Measurements from ENCODE around the gene DDX27. TPM values are rescaled to one million over a fixed set of nuclear protein-coding genes. Genes with fewer than 3 reads are reported as not detected.

DDX27 gene
- total RNA-seq, 1 donor from 2014 or later, result 14.6 TPM

DNA sequence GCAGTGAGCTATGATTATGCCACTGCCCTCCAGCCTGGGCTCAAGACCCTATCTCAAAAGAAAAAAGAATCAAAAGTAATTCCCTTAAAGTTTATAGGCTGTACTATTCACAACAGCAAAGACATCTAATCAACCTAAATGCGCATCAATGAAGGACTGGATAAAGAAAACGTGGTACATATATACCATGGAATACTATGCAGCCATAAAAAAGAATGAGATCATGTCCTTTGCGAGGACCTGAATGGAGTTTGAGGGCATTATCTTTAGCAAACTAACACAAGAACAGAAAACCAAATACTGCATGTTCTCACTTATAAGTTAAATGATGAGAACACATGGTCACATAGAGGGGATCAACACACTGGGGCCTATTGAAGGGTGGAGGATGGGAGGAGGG lies 42.0 kb downstream of the DDX27 start:
- TF ChIP-seq, protein P1, sequence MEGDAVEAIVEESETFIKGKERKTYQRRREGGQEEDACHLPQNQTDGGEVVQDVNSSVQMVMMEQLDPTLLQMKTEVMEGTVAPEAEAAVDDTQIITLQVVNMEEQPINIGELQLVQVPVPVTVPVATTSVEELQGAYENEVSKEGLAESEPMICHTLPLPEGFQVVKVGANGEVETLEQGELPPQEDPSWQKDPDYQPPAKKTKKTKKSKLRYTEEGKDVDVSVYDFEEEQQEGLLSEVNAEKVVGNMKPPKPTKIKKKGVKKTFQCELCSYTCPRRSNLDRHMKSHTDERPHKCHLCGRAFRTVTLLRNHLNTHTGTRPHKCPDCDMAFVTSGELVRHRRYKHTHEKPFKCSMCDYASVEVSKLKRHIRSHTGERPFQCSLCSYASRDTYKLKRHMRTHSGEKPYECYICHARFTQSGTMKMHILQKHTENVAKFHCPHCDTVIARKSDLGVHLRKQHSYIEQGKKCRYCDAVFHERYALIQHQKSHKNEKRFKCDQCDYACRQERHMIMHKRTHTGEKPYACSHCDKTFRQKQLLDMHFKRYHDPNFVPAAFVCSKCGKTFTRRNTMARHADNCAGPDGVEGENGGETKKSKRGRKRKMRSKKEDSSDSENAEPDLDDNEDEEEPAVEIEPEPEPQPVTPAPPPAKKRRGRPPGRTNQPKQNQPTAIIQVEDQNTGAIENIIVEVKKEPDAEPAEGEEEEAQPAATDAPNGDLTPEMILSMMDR (IDR thresholded peaks at IDR 0.05; ENCODE audit: borderline replicate concordance), result no peak
- no peaks in the 10 kb centered on the region for H3K27me3 ChIP-seq (ENCODE audit: low read depth)
- H3K36me3 ChIP-seq, result peaks cover 100% of the 10 kb centered on the region
- DNase-seq, result no peak
- no peak overlapping the region for H3K4me3 ChIP-seq
- intact Hi-C loops (cut with micrococcal nuclease), result no loop called here
- no peaks in the 10 kb centered on the region for H3K9me3 ChIP-seq (replicated peaks)
- H3K27ac ChIP-seq (replicated peaks), result no peak overlapping the region
- peaks cover 9% of the 10 kb centered on the region for H3K4me1 ChIP-seq

DNA sequence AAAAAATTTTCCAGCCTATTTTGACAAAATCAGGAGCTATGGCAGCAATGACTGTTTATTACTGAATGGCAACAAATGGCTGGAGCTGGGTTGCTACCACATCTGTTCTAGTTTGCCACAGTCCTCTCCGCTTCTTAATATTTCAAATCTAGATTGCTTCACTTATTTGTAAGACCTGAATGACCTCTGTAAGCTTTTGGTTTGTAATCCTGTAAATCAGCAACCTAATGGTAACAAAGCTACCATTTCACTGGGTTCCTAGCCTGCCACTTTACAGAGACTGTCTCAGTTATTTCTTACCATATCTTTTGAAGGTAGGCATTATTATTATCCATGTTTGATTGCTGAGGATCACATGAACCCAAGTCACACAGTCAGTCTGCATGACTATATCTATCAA lies 43.2 kb downstream of the DDX27 start:
- H3K27me3 ChIP-seq (ENCODE audit: low read depth), result no peaks in the 10 kb centered on the region
- H3K9me3 ChIP-seq (replicated peaks), result no peaks in the 10 kb centered on the region
- no peak overlapping the region for H3K27ac ChIP-seq (replicated peaks)
- intact Hi-C loops (cut with micrococcal nuclease), result no loop called here
- H3K36me3 ChIP-seq, result peaks cover 90% of the 10 kb centered on the region
- DNase-seq, result no peak
- peaks cover 22% of the 10 kb centered on the region for H3K4me1 ChIP-seq
- TF ChIP-seq, protein P1 (IDR thresholded peaks at IDR 0.05; ENCODE audit: borderline replicate concordance), result no peak
- H3K4me3 ChIP-seq, result no peak overlapping the region

DNA sequence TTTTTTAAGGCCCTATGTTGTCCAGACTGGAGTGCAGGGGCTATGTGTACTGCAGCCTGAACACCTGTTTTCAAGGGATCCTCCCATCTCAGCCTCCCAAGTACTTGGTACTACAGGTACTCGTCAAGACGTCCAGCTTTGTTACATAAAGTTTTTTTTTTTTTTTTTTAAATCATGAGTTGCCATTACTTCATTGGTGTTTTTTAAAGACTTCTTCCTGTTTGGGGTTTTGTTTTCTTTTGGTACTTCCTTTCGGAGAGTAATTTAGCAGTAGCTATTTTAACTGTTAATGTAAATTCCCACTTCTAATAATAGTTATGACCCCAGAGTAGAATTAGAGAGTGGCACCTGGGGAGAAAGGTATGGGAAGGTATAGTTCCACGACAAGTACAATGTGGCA lies 48.1 kb downstream of the DDX27 start:
- H3K36me3 ChIP-seq, result peaks cover 90% of the 10 kb centered on the region
- H3K27ac ChIP-seq (replicated peaks), result peak overlapping the region; percentile 18
- intact Hi-C loops (cut with micrococcal nuclease), result no loop called here
- no peak for DNase-seq
- TF ChIP-seq, protein P1 (IDR thresholded peaks at IDR 0.05; ENCODE audit: borderline replicate concordance), result no peak
- no peaks in the 10 kb centered on the region for H3K27me3 ChIP-seq (ENCODE audit: low read depth)
- no peaks in the 10 kb centered on the region for H3K9me3 ChIP-seq (replicated peaks)
- H3K4me1 ChIP-seq, result peaks cover 68% of the 10 kb centered on the region
- H3K4me3 ChIP-seq, result peak overlapping the region; percentile 39

DNA sequence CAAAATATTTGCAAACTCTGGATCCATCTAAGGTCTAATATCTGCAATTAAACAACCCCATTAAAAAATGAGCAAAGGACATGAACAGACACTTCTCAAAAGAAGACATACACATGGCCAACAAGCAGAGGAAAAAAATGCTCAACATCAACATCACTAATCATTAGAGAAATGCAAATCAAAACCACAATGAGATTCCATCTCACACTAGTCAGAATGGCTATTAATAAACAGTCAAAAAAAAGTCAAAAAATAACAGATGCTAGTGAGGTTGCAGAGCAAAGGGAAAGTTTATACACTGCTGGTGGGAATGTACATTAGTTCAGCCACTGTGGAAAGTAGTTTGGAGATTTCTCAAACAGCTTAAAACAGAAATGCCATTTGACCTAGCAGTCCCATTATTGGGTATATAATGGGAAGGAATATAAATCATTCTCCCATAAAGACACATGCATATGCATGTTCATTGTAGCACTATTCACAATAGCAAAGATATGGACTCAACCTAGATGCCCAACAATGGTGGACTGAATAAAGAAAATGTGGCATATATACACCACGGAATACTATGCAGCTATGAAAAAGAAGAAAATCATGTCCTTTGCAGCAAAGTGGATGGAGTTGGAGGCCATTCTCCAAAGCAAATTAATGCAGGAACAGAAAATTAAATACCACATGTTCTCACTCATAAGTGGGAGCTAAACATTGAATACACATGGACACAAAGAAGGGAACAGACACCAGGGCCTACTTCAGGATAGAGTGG lies 49.6 kb downstream of the DDX27 start:
- Histone ChIP-seq H3K9me3 (replicated peaks) (no peaks in the 10 kb centered on the region), H3K27ac (replicated peaks) (no peak overlapping the region), H3K36me3 (peaks cover 90% of the 10 kb centered on the region), H3K4me1 (peaks cover 83% of the 10 kb centered on the region), H3K4me3 (peak overlapping the region; percentile 39), H3K27me3 (ENCODE audit: low read depth) (no peaks in the 10 kb centered on the region)
- intact Hi-C loops (cut with micrococcal nuclease), result no loop called here
- TF ChIP-seq, protein P1 (IDR thresholded peaks at IDR 0.05; ENCODE audit: borderline replicate concordance), result no peak
- no peak for DNase-seq

DNA sequence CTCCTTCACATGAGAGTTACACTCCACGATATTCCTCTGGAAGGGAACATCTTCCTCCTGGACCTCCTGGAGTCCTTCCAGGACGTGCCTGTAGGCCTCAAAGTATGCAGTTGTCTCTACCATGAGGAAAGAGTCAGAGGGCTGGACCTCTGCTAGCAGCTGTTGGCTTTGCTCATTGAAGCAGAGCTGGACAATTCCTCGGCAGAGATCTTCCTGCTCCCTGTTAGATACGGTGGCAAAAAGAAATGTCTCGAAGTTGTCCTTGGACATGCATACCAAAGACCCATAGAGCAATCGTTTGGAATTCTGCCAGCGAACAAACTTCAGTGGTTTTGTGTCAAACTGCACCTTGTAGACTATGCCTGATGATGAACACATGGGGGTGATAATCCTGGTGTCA lies 51.0 kb downstream of the DDX27 start:
- no peak for DNase-seq
- intact Hi-C loops (cut with micrococcal nuclease), result no loop called here
- peak overlapping the region; percentile 39 for H3K4me3 ChIP-seq
- peaks cover 93% of the 10 kb centered on the region for H3K4me1 ChIP-seq
- no peaks in the 10 kb centered on the region for H3K27me3 ChIP-seq (ENCODE audit: low read depth)
- TF ChIP-seq, protein P1 (IDR thresholded peaks at IDR 0.05; ENCODE audit: borderline replicate concordance), result no peak
- peaks cover 85% of the 10 kb centered on the region for H3K36me3 ChIP-seq
- no peak overlapping the region for H3K27ac ChIP-seq (replicated peaks)
- no peaks in the 10 kb centered on the region for H3K9me3 ChIP-seq (replicated peaks)
